ENCODE results near the gene PPM1E.

GRCh38 chr17:58755269-58755576 lies 431 bp upstream of the PPM1E start:
- TF ChIP-seq EZH2phosphoT487 (IDR thresholded peaks at IDR 0.05; ENCODE audit: borderline replicate concordance, low read depth, low read length) (no peak), CTCF (conservative IDR thresholded peaks at IDR 0.05; ENCODE audit: low read length) (no peak)
